ENCODE data around the gene CLIP4. TPM values are rescaled to one million over a fixed set of nuclear protein-coding genes. Genes with fewer than 3 reads are reported as not detected.

The CLIP4 gene
- total RNA-seq (6.0 and 7.0 TPM in 2 replicates), polyA plus RNA-seq (4.2 and 7.9 TPM in 2 replicates)

- no peak for TF ChIP-seq CTCF (IDR thresholded peaks at IDR 0.05; ENCODE audit: low read depth, low read length)
- Histone ChIP-seq H3K27me3 (peaks cover 45% of the 10 kb centered on the region), H3K4me1 (ENCODE audit: low read depth) (peaks cover 6% of the 10 kb centered on the region), H3K36me3 (no peaks in the 10 kb centered on the region), H3K4me3 (peak within 1 kb of the TSS; percentile 54), H3K9me3 (ENCODE audit: low read depth) (no peaks in the 10 kb centered on the region), H3K27ac (no peak within 1 kb of the TSS)
- peak; percentile 56 to 78 for DNase-seq (ENCODE audit: low read depth in 1 of 2, low spot score in 1 of 2)
Measured at GRCh38 chr2:29114946-29115609, at the start of gene CLIP4. CLIP4 (plus strand) TSS chr2:29115415; CDS start chr2:29121389, 5,974 bp downstream.

GRCh38 chr2:29066271-29066860, 48.8 kb upstream of the CLIP4 start:
- H3K27ac ChIP-seq: no peak overlapping the region
- H3K36me3 ChIP-seq: no peaks in the 10 kb centered on the region
- DNase-seq (ENCODE audit: low read depth in 1 of 2, low spot score in 1 of 2): peak in 1 of 2 donors; percentile 79
- H3K4me1 ChIP-seq (ENCODE audit: low read depth): peaks cover 6% of the 10 kb centered on the region
- H3K9me3 ChIP-seq (ENCODE audit: low read depth): no peaks in the 10 kb centered on the region
- no peaks in the 10 kb centered on the region for H3K27me3 ChIP-seq
- no peak overlapping the region for H3K4me3 ChIP-seq
- TF ChIP-seq CTCF (IDR thresholded peaks at IDR 0.05; ENCODE audit: low read depth, low read length): no peak

GRCh38 chr2:29066997-29067605, 48.1 kb upstream of the CLIP4 start:
- no peaks in the 10 kb centered on the region for H3K9me3 ChIP-seq (ENCODE audit: low read depth)
- H3K27me3 ChIP-seq: no peaks in the 10 kb centered on the region
- DNase-seq (ENCODE audit: low read depth in 1 of 2, low spot score in 1 of 2): no peak
- no peak overlapping the region for H3K4me3 ChIP-seq
- peaks cover 6% of the 10 kb centered on the region for H3K4me1 ChIP-seq (ENCODE audit: low read depth)
- no peaks in the 10 kb centered on the region for H3K36me3 ChIP-seq
- H3K27ac ChIP-seq: no peak overlapping the region
- TF ChIP-seq CTCF (IDR thresholded peaks at IDR 0.05; ENCODE audit: low read depth, low read length): no peak

- no peaks in the 10 kb centered on the region for H3K27me3 ChIP-seq
- no peak for DNase-seq (ENCODE audit: low read depth in 1 of 2, low spot score in 1 of 2)
Measured at GRCh38 chr2:29068513-29068912, 46.7 kb upstream of the CLIP4 start.

GRCh38 chr2:29070526-29070925, 44.7 kb upstream of the CLIP4 start:
- Histone ChIP-seq H3K36me3 (no peaks in the 10 kb centered on the region), H3K4me1 (ENCODE audit: low read depth) (peaks cover 26% of the 10 kb centered on the region), H3K27ac (no peak overlapping the region), H3K4me3 (no peak overlapping the region), H3K9me3 (ENCODE audit: low read depth) (no peaks in the 10 kb centered on the region), H3K27me3 (no peaks in the 10 kb centered on the region)
- no peak for DNase-seq (ENCODE audit: low read depth in 1 of 2, low spot score in 1 of 2)
- no peak for TF ChIP-seq CTCF (IDR thresholded peaks at IDR 0.05; ENCODE audit: low read depth, low read length)

More at GRCh38 chr2:29068513-29068912, 46.7 kb upstream of the CLIP4 start:
- H3K9me3 ChIP-seq (ENCODE audit: low read depth): no peaks in the 10 kb centered on the region
- H3K36me3 ChIP-seq: no peaks in the 10 kb centered on the region
- TF ChIP-seq CTCF (IDR thresholded peaks at IDR 0.05; ENCODE audit: low read depth, low read length): no peak
- H3K4me3 ChIP-seq: no peak overlapping the region
- H3K27ac ChIP-seq: no peak overlapping the region
- peaks cover 10% of the 10 kb centered on the region for H3K4me1 ChIP-seq (ENCODE audit: low read depth)

Measured in cardiac muscle cell (in vitro differentiated cells and primary cell).